Neutrophil (primary cell): ENCODE measurements around the gene CST3.

ENCODE experiments used
- H3K27ac ChIP-seq: fragments of 200-600 bp; sonication (generic); 2 replicates; pipeline ENCODE4 v1.5.1; 2016; ENCODE audit warnings: mild to moderate bottlenecking, moderate library complexity
- H3K27me3 ChIP-seq: fragments of 200-600 bp; sonication (generic); 2 replicates; pipeline ENCODE4 v1.6.0; 2016; ENCODE audit warnings: mild to moderate bottlenecking
- H3K36me3 ChIP-seq: fragments of 200-600 bp; sonication (generic); 2 replicates; pipeline ENCODE4 v1.5.1; 2017
- H3K4me1 ChIP-seq, 2 experiments: fragments of 200-600 bp in 1 of 2; sonication (generic) in 1 of 2; 1 replicate in 1 of 2; 2 replicates in 1 of 2; pipeline versions ENCODE4 v1.5.1 to v1.6.1; 2013 to 2016; ENCODE audit warnings: low read depth in 1 of 2, low read length in 1 of 2, mild to moderate bottlenecking in 1 of 2, moderate library complexity in 1 of 2; ENCODE audit not compliant: control insufficient read depth in 1 of 2, insufficient read depth in 1 of 2
- H3K4me3 ChIP-seq, 2 experiments: fragments of 200-600 bp in 1 of 2; sonication (generic) in 1 of 2; 1 replicate in 1 of 2; 2 replicates in 1 of 2; pipeline ENCODE4 v1.5.1; 2013 to 2016; ENCODE audit warnings: low read depth in 1 of 2, low read length in 1 of 2, mild to moderate bottlenecking in 1 of 2, moderate library complexity in 1 of 2
- H3K9me3 ChIP-seq: fragments of 200-600 bp; sonication (generic); 2 replicates; pipeline ENCODE4 v1.5.1; 2016
- CTCF ChIP-seq: fragments of 200-600 bp; sonication (generic); IDR thresholded peaks from 2 replicates; pipeline ENCODE4 v1.5.1; 2016; ENCODE audit warnings: antibody characterized with exemption

CST3 gene

GRCh38 chr20:23605867-23606651 is 31.7 kb downstream of the CST3 start, which contains the start of gene CST9:
Gene CST9 (minus strand): TSS chr20:23605917. CDS start chr20:23605864, 53 bp downstream.
- Histone ChIP-seq H3K4me1 (no peaks in the 10 kb centered on the region), H3K27me3 (peaks cover 3% of the 10 kb centered on the region)
- no peak for TF ChIP-seq CTCF

GRCh38 chr20:23604306-23604705 is 33.4 kb downstream of the CST3 start:
- Histone ChIP-seq H3K27me3 (peaks cover 3% of the 10 kb centered on the region), H3K4me1 (no peaks in the 10 kb centered on the region), H3K27ac (no peak overlapping the region), H3K36me3 (no peaks in the 10 kb centered on the region), H3K4me3 (no peak overlapping the region), H3K9me3 (no peaks in the 10 kb centered on the region)
- TF ChIP-seq CTCF: no peak

More at GRCh38 chr20:23605867-23606651, 31.7 kb downstream of the CST3 start, which contains the start of gene CST9:
- Histone ChIP-seq H3K36me3 (no peaks in the 10 kb centered on the region), H3K9me3 (no peaks in the 10 kb centered on the region), H3K4me3 (no peak within 1 kb of the TSS), H3K27ac (no peak within 1 kb of the TSS)

GRCh38 chr20:23603321-23603720 is 34.4 kb downstream of the CST3 start:
- Histone ChIP-seq H3K4me1 (no peaks in the 10 kb centered on the region), H3K36me3 (no peaks in the 10 kb centered on the region), H3K9me3 (no peaks in the 10 kb centered on the region), H3K27me3 (peaks cover 3% of the 10 kb centered on the region), H3K4me3 (no peak overlapping the region), H3K27ac (no peak overlapping the region)
- TF ChIP-seq CTCF: no peak

GRCh38 chr20:23602699-23603098 is 35.1 kb downstream of the CST3 start:
- TF ChIP-seq CTCF: no peak
- no peaks in the 10 kb centered on the region for H3K9me3 ChIP-seq
- H3K36me3 ChIP-seq: no peaks in the 10 kb centered on the region
- no peak overlapping the region for H3K4me3 ChIP-seq
- H3K27me3 ChIP-seq: peaks cover 3% of the 10 kb centered on the region
- H3K4me1 ChIP-seq: no peaks in the 10 kb centered on the region
- peak overlapping the region; percentile 33 for H3K27ac ChIP-seq

GRCh38 chr20:23602241-23602640 is 35.5 kb downstream of the CST3 start:
- Histone ChIP-seq H3K4me3 (no peak overlapping the region), H3K4me1 (no peaks in the 10 kb centered on the region), H3K36me3 (no peaks in the 10 kb centered on the region), H3K27ac (peak overlapping the region; percentile 33), H3K27me3 (peaks cover 3% of the 10 kb centered on the region), H3K9me3 (no peaks in the 10 kb centered on the region)
- TF ChIP-seq CTCF: no peak
